Vein endothelial cell (primary cell): Measurements from ENCODE around the gene ZNF738. TPM values are rescaled to one million over a fixed set of nuclear protein-coding genes. Genes with fewer than 3 reads are reported as not detected.

Experiments used
- total RNA-seq: library from RNA; depleted of rRNA; stranded (reverse); fragments of >200 nt; gene quantifications from 2 replicates; pipeline ENCODE4 v1.2.3, GENCODE V29; 2012

The ZNF738 gene
- 7.5 and 8.2 TPM in 2 replicates for total RNA-seq

GRCh38 chr19:21358768-21359451 lies at the start of gene ZNF738:
TSS of gene ZNF738 (plus strand) at chr19:21359000. CDS start at chr19:21359141, 141 bp downstream.

GRCh38 chr19:21328885-21329605 lies 29.8 kb upstream of the ZNF738 start, which contains the start of gene ZNF708:
TSS of gene ZNF708 (minus strand) at chr19:21329410. CDS start at chr19:21329212, 198 bp downstream.

GRCh38 chr19:21396893-21397572 lies 38.2 kb downstream of the ZNF738 start, which contains the start of gene ZNF493:
TSS of gene ZNF493 (plus strand) at chr19:21397133. CDS start at chr19:21397238, 105 bp downstream.

Other genes with a start within 250 kb of the ZNF738 start
- gene ZNF431, start 217.0 kb upstream of the ZNF738 start, total RNA-seq: 5.2 and 6.2 TPM in 2 replicates
- gene ZNF708, start 29.6 kb upstream of the ZNF738 start, total RNA-seq: 9.1 and 9.9 TPM in 2 replicates
- 12.9 and 13.1 TPM in 2 replicates for gene ZNF493, start 38.1 kb downstream of the ZNF738 start, total RNA-seq
- gene ZNF429, start 146.6 kb downstream of the ZNF738 start, total RNA-seq: 3.3 and 4.4 TPM in 2 replicates